HG02973 (cell line): ENCODE results near the gene WDR43.

ENCODE experiments used
- ATAC-seq: cut with Tn5 transposase; IDR thresholded peaks from one replicate; pipeline ENCODE4 v1.9.1; 2021; ENCODE audit warnings: moderate library complexity; ENCODE audit not compliant: unreplicated experiment

WDR43 gene

GRCh38 chr2:28906821-28907220, 12.4 kb downstream of the WDR43 start:
- no peak for ATAC-seq

- no peak for ATAC-seq
Measured at GRCh38 chr2:28908172-28908571, 13.7 kb downstream of the WDR43 start.

- ATAC-seq, result no peak
Measured at GRCh38 chr2:28909655-28910353, 15.3 kb downstream of the WDR43 start.

- no peak for ATAC-seq
Measured at GRCh38 chr2:28915939-28916338, 21.5 kb downstream of the WDR43 start.

DNA sequence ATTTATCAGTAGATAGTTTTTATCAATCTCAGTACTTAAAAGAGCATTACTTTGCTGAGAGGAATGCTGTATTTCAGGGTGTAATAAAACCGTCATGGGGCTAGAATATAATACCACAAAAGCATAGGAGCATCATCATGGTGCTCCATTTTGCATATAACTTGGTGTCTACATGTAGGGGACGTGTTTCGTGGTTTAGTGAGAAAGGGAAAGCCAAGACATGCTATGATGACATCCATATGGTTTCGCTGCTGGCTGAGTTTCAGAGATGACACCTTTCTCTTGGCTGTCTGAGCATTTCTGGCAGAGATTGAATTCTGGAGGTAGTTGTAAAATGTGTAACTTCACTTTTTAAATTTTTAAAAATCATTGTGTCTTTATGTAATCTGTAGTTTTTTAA, 32.4 kb downstream of the WDR43 start:
- ATAC-seq, result no peak

DNA sequence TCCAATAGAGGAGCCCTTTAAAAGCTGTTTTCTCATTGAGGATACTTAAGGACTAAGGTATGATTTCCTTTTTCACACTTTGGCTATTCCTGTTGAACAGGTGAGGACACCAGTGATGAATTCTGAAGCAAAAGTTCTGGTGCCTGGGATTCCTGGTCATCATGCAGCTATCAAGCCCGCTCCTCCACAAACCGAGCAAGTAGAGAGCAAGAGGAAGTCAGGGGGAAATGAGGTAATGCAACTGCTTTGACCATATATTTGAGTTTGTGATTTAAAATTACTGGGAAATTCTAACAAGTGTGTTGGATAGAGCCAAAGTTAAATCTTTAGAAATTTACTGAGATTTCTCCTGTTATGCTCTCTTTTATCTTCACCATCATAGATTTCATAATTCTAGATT, 33.0 kb downstream of the WDR43 start:
- ATAC-seq, result no peak

GRCh38 chr2:28927878-28928277, 33.4 kb downstream of the WDR43 start:
- ATAC-seq, result no peak

- ATAC-seq, result no peak
Measured at GRCh38 chr2:28929581-28929980, 35.1 kb downstream of the WDR43 start.

GRCh38 chr2:28930205-28930604, 35.7 kb downstream of the WDR43 start:
- ATAC-seq, result no peak

DNA sequence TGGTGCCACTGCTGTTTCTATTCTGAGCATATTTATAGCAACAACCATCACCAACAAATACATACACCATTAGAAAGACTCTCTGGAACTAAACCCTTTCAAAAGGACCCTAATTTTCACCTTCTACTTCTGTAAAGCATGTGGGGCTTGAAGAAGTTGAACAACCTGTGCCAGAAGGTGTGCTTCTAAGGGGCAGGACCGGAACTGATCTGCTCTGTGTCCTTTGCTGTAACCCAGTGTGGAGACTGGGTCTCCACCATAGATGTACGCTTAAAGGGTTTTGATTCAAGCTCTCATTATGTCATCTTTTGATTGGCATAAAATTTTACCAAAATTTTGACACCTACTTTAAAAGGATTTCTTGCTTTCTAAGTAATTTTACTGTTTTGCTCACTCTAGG, 40.3 kb downstream of the WDR43 start:
- ATAC-seq, result no peak

DNA sequence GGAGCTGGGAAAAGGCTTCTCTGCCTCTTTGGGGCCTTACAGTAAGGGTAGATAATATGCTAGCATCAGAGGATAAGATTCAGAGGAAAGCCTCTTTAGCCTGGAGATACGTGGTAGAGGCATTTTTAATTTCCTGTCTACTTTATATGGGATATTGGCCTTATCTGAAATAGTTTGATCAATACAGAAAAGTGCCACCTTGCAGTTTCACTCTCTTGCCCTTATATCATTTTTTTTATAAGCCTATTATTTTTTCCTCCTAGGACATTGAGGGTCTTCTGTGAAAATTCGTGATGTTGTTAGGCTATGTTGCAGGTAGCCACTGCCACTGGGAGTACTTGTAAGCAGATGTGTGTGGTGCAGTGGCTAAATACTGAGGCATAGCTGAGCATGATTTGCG, 46.5 kb downstream of the WDR43 start:
- no peak for ATAC-seq

DNA sequence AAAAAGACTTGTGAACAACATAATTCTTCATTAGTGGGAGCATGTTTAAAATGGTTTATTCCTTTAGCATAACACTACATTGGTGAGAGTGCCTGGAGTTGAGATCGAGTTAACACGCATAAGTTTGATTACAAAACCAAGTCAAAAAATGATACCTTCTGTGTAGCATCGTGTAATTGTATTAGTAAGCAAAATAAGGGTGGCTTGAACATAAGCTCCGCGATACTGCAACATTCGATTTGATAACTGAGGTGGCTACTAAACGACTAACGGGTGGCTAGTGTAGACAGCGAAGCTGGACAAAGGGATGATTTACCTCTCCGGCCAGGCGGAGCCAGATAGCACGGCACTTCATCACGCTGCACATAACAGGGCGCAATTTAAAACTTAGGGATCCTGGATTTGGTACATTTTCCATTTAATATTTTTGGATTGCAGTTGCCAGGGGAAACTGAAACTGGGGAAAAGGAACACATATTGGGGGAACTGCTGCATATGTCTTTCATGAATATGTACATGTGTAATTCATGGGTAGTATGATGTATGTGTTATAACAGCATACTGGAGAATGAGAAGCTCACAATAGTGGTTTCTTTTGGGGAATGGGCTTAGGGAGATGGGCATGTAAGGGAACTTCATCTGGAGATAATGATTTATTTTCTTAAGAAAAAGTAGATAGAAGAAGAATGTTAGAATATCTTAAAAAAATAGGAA, 50.2 kb downstream of the WDR43 start:
- ATAC-seq, result no peak

DNA sequence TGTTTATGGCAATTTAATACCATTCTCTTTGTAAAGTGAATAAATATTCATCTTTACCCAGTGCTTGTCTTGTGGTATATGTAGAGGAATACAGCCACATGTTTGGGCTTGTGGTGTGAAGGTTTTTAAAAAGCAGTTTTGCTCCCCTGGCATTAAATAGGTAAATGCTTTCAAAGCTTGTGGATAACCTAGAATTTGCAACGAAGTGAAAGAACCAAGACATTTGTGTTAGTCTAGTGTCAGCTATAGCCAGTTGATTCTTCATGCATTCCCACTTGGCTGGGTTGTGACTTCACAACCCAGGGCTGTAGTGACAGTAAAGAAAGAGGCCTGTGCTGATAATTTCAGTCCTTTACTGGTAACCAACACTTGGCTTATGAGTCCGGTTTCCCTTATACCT, 53.7 kb downstream of the WDR43 start:
- ATAC-seq, result no peak

DNA sequence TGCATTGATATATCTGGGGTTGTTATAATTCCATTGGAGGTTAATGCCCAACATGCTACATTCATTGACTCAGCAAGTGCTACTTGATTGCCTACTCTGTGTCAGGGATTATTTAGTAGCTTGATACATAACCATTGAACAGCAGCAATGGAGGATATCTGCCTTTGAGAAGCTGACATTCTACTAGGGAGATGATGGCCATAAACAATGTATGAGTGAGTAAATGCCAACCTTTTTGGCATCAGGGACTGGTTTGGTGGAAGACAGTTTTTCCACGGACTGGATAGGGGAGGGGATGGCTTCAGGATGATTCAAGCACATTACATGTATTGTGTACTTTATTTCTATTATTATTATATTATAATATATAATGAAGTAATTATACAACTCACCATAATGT, 54.7 kb downstream of the WDR43 start:
- ATAC-seq, result no peak

DNA sequence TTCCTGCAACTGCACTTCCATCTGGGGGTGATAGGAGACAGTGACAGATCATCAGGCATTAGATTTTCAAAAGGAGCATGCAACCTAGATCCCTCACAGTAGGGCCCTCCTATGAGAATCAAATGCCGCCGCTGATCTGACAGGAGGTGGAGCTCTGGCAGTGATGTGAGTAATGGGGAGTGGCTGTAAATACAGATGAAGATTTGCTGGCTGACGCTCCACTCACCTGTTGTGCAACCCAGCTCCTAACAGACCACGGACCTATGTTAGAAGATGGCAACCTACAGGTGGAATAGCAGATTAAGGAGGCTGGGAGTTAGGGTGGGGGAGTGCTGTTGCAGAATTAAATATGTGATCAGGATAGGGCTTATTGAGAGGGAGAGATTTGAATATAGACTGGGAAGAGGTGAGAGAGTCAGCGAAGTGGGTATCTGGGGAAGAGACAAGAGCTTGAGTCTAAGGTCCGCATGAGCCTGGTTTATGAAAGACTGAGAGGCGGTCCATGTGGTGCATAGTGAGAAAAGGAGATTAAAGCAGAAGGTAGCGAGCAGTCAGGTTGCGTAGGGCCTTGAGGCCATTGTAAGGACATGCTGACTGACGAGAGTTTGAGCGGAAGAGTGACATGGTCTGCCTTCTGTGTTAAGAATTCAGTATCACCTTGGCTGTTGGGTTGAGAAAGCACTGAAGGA, 55.3 kb downstream of the WDR43 start:
- no peak for ATAC-seq

DNA sequence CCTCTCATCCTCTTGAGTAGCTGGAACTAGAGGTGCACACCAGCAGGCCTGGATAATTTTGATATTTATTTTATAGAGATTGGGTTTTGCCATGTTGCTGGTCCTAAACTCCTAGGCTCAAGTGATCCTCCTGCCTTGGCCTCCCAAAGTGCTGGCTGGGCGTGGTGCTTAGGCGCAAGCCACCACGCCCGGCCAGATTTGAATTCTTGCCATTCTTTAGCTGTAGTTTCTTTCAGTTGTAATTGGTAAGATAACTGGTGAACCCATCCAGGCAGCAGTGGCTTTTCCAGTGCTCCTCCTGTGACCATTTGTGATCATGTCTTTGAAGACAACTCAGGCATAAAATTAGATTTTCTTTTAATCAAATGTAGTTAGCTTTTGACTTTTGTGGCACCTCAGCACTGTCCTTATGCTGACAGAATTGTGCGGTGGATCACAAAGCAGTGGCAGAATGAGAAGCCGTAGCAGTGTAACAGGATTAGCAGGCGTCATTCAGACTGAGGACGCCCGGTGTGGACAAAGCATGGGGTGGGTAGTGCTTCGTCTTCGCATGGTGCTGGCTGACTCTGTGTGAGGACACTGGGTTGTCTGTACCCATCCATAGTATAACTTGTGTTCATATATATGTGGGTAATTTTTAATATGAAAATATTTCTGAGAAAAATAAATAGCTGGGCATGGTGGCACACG, 56.6 kb downstream of the WDR43 start:
- ATAC-seq, result no peak

- ATAC-seq, result no peak
Measured at GRCh38 chr2:28951910-28952835, 57.7 kb downstream of the WDR43 start.

- ATAC-seq, result no peak
Measured at GRCh38 chr2:28952836-28953211, 58.4 kb downstream of the WDR43 start.

GRCh38 chr2:28955467-28955866, 61.0 kb downstream of the WDR43 start:
- ATAC-seq, result no peak

- ATAC-seq, result no peak
Measured at GRCh38 chr2:28956415-28956826, 62.0 kb downstream of the WDR43 start.

- ATAC-seq, result no peak
Measured at GRCh38 chr2:28956890-28957289, 62.4 kb downstream of the WDR43 start.
